Retina (tissue), 1 donor: ENCODE data around the gene NDOR1.

Experiments
- DNase-seq: peaks from one replicate; pipeline ENCODE4 v3.0.0-alpha.2; 2016

The NDOR1 gene

GRCh38 chr9:137167747-137168572 lies 37.5 kb upstream of the NDOR1 start:
- DNase-seq: peak; percentile 54

- DNase-seq: no peak
Observed at GRCh38 chr9:137168573-137168903, 37.0 kb upstream of the NDOR1 start.

GRCh38 chr9:137168904-137169856 lies 36.3 kb upstream of the NDOR1 start:
- DNase-seq: peak; percentile 90

- no peak for DNase-seq
Observed at GRCh38 chr9:137169896-137170358, 35.6 kb upstream of the NDOR1 start, which contains the start of gene LRRC26. Gene LRRC26, minus strand, starts transcription at chr9:137170051. Its CDS starts 108 bp downstream, at chr9:137169943.

GRCh38 chr9:137170486-137171148 lies 34.9 kb upstream of the NDOR1 start:
- no peak for DNase-seq

GRCh38 chr9:137171149-137171900 lies 34.2 kb upstream of the NDOR1 start:
- no peak for DNase-seq

GRCh38 chr9:137172901-137173795 lies 32.4 kb upstream of the NDOR1 start:
- DNase-seq: no peak

GRCh38 chr9:137173796-137174664 lies 31.5 kb upstream of the NDOR1 start:
- DNase-seq: no peak

GRCh38 chr9:137174722-137175293 lies 30.7 kb upstream of the NDOR1 start:
- no peak for DNase-seq

GRCh38 chr9:137175345-137175961 lies 30.0 kb upstream of the NDOR1 start:
- DNase-seq: no peak

GRCh38 chr9:137176302-137177182 lies 29.0 kb upstream of the NDOR1 start:
- DNase-seq: no peak

GRCh38 chr9:137178201-137178938 lies 27.1 kb upstream of the NDOR1 start:
- DNase-seq: no peak

GRCh38 chr9:137178939-137179630 lies 26.4 kb upstream of the NDOR1 start:
- DNase-seq: no peak

- DNase-seq: no peak
Observed at GRCh38 chr9:137179761-137180160, 25.7 kb upstream of the NDOR1 start.

GRCh38 chr9:137180491-137180890 lies 25.0 kb upstream of the NDOR1 start:
- no peak for DNase-seq

- no peak for DNase-seq
Observed at GRCh38 chr9:137181680-137182079, 23.8 kb upstream of the NDOR1 start.

- DNase-seq: no peak
Observed at GRCh38 chr9:137182836-137183235, 22.7 kb upstream of the NDOR1 start.
